Stimulated activated CD4-positive, alpha-beta T cell treated with anti-CD3 and anti-CD28 coated beads, Interleukin-1b, Interleukin-23, amount 100 ng/mL, for 24 hours (primary cell): ENCODE measurements around the gene RNF19B.
"Not testable (repeated sequence)": the region's sequence is repeated elsewhere in the genome, so short reads cannot be mapped to it uniquely, and the experiment has no call there.

ENCODE experiments used
- DNase-seq, 4 experiments: peaks; one replicate each; pipeline ENCODE4 v3.0.0-alpha.2; 2020; ENCODE audit warnings: low read depth in 4 of 4, low spot score in 1 of 4

RNF19B gene

GRCh38 chr1:32933742-32934322 lies 30.8 kb downstream of the RNF19B start:
- DNase-seq, result no peak

DNA sequence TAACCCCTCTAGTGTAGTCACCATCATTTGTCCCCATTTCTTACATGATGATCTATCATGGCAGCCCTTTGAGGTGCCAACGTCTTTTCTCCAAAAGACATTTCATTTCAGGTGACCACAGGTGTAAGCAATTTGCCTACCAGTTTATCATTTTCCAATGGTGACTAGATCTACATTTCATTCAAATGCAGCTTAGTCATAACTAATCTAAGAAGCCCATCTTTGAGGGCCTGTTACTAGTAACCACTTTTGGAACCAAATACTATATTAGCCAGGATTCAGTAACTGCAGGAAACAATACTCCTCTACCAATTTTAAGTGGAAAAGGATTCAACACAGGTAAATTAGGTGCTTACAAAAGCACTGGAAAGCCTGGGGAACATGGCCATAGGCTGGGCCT lies 32.8 kb downstream of the RNF19B start:
- no peak for DNase-seq

GRCh38 chr1:32929366-32929765 lies 35.2 kb downstream of the RNF19B start:
- DNase-seq, result no peak

DNA sequence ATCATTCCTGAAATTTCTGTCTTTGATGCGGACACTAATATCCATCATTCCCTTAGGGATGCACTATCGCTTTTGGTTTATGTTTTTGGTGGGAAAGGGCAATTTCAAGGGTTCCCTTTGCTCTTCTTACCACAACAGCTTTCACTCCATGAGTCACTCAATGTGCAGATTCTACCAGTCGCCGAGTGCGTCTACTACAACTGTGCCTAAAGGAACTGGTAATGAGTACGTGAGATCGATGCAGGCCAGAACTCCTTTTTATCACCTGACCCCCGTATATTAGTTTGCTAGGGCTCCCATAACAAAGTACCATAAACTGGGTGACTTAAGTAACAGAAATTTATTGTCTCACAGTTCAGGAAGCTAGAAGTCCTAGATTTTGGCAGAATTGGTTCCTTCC lies 35.9 kb downstream of the RNF19B start:
- DNase-seq, result no peak

DNA sequence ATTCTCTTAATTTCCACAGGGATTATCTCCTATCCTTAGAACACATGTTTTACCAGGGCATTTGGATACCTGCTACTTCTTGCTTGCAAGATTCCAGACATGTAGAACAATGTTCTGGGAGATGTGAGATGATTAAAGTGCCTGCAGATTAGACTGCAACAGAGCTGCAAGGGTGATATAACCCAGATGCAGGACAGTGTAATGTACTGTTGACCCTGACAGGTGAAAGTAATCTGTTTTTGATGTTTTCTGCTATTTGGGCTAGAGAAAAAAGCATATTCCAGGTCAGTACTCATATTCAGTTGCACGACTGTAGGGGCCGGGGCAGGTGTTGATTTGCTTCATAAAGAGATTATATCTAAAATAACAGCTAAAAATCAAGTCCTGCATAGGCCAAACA lies 36.3 kb downstream of the RNF19B start:
- DNase-seq, result no peak

- DNase-seq, result no peak
Observed at GRCh38 chr1:32927441-32927840, 37.2 kb downstream of the RNF19B start.

- no peak for DNase-seq
Observed at GRCh38 chr1:32926562-32926961, 38.0 kb downstream of the RNF19B start.

DNA sequence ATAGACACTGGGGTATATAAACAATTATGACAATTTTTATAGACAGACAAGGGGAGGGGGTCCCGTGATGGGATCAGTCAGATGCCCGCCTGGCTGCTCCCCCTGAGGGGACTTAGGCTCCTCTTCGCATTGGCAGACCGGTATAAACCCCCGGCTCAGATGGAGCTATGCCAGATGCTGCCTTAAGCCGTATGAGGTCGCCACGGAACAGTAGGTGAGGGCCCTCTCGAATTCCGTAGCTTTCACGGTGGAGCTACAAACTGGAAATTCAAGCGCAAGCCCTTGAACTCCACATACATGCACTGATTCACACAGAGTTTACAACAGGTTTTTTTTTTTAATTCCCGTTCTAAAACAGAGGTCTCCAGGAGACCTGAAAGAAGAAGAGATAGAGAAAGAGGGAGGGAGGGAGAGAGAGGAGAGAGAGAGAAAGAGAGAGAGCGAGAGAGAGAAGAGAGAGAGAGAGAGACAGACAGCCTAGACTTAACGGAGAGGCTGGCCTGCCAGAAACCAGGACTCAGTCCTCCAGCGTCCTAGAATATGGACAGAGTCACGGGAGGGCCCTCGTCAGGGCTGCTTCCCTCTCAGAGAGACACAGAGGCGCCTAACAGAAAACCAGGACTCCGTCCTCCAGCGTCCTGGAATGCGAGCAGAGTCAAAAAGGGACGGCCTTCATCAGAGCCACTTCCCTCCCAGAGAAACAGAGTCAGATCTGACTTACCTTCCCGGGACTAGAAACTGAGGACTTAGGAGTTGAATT lies 39.0 kb downstream of the RNF19B start:
- DNase-seq, result no peak

- DNase-seq, result no peak
Observed at GRCh38 chr1:32924881-32925344, 39.7 kb downstream of the RNF19B start.

GRCh38 chr1:32920833-32921232 lies 43.8 kb downstream of the RNF19B start:
- DNase-seq, result no peak

- DNase-seq, result no peak
Observed at GRCh38 chr1:32919811-32920733, 44.5 kb downstream of the RNF19B start.

DNA sequence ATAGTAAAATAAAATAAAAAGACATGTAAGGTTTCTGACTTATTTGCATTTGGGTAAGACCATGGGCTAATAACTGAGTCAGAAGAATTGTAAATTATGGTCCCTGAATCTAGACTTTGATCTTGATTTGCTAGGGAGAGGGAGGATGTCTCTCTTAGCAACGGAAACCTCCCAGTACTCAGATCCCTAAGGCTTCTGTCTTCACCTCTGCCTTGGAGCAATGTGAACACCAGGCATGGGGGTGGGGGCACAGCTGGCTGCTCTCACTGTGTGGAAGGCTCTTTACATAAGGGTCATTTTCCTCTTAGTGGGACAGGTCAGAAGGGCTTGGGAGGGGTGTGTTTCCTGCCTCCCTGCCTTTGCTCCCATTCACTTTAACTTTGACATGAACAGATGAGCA lies 46.4 kb downstream of the RNF19B start:
- no peak for DNase-seq

GRCh38 chr1:32917521-32917920 lies 47.1 kb downstream of the RNF19B start:
- DNase-seq, result no peak

- no peak for DNase-seq
Observed at GRCh38 chr1:32915766-32916706, 48.6 kb downstream of the RNF19B start.

DNA sequence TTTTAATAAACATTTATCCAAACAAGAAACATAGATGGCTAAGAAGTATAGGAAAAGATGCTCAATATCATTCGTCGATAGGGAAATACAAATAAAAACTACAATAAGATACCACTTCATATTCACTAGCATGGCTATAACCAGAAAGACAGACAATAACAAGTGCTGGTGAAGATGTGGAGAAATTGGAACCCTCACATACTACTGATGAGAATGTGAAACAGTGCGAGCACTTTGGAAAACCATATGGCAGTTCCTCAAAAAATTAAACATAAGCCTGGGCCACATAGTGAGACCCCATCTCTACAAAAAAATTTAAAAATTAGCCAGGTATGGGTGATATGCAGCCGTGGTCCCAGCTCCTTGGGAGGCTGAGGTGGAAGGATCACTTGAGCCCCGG lies 54.3 kb downstream of the RNF19B start:
- no peak for DNase-seq

DNA sequence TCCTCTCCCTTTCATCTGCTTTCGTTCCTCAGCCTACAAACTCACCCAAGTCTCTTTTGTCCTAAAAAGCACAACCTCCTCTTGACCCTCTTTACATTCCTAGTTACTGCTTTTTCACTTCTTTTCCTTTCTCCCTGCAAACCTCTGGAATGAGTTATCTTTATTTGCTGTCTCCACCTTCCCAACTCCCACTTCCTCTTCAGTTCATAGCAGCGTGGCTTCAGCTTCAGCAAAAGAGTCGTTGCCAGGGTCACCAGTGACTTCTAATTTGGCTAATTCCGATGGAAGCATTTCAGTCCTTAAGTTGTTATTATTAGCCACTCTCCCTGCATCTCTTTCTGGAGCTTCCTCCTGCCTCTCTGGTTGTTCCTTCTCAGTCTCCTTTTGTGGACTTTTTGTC lies 57.2 kb downstream of the RNF19B start:
- no peak for DNase-seq

DNA sequence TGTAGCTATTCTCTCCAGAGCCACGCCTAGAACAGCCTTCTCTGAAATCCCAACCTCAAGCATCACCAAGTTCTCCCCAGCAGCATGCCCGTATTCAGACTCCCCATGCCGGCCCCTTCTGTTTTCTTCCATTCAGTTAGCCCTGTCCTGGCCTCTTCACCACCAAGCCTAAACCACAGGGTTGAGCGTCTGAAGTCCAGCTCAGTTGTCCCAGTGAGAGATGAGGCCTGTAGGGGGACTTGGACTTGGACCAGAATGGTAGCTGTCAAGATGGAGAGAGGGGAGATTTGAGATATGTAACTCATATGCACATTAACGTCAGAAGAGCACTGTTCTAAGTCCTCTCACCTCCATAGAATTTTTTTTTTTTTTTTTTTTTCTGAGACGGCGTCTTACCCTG lies 58.0 kb downstream of the RNF19B start:
- DNase-seq, result no peak

DNA sequence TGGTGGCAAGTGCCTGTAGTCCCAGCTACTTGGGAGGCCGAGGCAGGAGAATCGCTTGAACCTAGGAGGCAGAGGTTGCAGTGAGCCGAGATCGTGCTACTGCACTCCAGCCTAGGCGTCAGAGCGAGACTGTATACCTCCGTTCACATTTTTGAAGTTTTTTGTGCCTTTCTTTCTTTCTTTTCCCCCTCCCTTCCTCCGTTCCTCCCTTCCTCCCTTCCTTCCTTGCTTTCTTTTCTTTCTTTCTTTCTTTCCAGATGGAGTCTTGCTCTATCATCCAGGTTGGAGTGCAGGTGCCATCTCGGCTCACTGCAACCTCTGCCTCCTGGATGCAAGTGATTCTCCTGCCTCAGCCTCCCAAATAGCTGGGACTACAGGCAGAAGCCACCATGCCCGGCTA lies 59.0 kb downstream of the RNF19B start:
- not testable (repeated sequence) for DNase-seq

DNA sequence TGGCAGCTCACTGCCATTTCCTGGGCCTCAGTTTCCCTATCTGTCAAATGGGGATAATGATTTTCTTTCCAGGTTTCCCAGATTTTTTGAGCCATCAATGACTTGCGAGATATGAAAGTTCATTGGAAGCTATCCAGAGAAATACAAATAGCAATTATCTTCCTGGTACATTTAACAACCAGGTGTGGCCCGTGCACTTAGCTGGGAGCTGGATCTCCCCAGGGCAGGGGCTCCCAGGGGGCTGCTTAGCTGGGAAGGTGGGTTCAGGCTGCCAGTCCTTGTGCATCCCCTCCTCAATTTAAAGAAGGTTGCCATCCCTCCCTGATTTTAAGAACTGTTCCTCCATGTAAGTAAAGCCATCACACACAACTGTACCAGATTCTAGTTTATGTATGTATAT lies 59.8 kb downstream of the RNF19B start:
- no peak for DNase-seq

DNA sequence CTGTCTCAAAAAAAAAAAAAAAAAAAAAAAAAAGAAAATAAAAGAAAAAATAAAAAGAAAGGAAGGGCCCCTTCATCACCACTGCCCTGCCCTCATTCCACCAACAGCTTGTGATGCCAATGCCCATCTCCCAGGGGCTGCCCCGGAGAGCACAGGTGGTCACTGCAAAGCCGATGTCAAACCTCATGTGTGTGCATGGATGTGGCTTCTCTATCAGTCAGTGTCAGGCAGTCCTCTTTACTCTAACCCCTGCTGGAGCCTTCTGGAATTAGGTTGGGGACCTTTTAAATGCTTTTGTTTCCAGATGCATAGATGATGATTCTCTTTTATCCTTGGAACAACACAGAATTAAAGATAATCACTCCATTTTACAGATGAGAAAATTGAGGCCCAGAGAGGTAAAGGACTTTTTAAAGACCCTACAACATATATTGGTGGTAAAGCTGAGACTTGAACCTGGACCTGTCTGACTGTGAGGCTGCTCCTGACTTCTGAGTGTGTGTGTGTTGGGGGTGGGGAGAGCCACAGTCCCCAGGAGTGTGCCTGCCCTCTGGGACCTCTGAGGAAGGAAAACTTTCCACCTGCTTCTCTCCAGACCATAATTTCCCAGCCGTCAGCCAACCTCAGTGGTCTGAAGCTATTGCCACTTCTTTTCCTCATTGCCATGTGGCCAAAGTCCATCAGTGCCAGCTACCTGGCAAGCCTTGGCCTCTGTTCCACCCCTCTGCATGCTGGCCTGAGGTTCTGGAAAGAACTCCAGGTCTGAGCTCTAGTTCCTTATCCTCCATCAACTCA lies 60.4 kb downstream of the RNF19B start:
- DNase-seq, result no peak
